ENCODE results near the gene DENND1A.

DENND1A gene

DNA sequence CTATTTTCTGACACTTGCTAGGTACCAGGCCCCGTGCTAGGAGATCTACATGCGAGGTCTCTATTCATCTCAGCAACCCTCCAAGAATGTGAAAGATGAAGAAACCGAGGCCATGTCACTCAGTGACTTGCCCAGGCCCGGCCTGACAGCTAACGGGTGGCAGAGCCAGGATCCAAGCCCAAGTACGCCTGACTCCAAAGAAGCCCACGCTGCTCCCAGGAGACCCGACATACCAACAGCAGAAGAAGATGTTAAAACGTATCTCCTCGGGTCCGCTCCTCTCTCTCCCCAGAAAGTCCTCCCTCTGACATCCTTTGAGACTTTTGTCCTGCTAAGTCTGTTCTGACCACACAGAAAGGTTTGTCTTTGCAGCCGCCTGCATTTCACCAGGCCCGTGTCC, 508.7 kb downstream of the DENND1A start:
- DNase-seq: no peak

DNA sequence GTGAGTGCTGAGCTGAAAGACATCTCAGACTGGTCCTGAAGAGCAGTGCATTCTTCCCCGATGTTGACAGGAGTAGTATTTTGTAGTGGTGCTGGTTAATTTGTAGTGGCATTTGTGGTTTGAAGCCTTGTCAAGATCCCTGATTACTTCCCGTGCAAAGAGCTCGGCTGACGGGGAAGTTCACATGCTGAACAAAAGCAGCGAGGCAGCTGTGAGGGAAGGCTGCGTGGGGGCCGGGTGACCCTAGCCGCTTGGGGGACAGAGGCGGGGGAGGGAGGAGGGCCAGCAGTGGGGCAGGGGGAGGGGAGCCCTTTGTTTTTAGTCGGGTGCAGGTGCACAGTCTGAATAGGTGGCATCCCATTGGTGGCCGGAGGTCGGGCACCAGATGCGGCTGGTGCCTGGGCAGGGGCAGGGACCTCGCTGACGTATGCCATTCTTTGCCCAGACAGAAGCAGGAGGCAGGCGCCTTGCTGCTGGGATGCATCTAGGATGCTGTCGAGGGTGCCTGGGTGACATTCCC, 509.3 kb downstream of the DENND1A start:
- DNase-seq: no peak

DNA sequence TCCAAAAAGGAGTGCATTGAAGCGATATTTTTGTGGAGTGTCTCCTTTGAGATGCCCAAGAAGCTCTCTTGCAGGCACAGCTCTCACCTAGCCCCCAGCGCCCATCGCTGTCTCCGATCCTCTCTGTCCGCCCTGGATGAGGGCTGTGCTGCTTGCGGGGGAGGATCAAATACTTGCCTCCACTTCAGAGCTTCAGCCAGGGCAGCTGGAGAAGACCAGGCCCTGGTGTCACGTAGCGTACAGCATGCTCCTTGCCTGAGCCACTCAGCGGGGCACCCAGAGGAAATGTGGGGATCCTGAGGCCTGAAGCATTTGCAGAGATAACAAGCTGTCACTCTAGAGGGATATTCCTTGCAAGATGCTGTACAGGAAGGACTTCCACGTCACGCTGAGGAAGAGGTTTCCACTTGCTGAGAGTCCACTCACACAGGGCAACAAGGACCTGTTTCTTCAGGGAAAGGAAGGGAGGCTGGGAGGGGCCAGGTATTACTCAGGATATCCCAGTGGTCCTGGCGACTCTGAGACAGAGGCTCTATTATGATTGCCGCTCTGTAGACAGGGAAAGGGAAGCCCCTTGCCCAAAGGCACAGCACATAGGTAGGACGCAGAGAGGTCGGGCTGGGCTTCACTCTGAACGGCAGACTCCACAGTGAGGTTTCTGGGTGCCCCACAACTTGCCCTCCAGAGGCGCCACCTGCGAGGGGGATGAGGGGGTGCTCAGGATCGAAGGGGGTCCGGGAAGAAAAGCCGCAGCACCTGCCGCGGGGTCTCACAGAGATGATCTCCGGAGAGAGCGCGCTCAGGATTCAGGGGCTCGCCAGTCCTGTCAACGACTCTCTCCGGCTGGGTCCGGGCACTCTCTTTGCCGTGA, 510.0 kb downstream of the DENND1A start:
- no peak for DNase-seq

DNA sequence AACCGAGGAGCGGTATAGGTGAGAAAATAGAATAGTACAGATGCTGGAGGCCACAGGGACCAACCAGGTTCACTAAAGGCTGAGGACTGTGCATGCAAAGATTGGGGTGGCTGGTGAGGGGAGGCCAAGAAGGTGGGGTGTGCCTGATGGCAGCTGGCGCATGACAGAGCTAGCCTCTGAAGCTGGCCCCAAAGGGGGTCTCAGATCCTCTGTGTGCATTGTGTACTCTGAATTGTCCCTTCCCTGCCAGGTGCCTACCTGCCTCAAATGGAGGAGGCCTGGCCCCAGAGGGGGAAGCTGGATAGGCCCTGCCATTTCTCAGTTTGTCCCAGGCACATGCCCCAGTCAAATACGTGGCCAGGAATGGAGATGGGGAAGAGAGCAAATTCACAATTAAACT, 510.8 kb downstream of the DENND1A start:
- no peak for DNase-seq

DNA sequence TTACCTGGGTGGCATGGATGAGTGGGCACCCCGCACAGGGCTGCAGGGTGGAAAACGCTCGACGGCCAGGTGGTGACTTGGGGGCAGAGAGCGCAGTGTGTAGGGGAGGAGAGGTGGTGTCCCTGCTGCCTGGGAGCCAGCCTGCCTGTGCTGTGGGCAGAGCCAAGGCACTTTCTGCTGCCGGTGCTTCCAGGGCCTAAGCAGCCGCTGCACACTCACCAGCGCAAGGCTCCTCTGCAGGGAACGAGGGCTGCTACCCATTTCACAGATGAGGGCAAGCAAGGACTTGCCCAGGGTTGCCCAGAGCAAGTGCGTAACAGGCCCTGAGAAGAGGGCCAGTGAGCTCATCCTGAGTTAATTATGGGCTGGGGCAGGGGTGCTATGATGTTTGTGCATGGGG, 511.4 kb downstream of the DENND1A start:
- no peak for DNase-seq

DNA sequence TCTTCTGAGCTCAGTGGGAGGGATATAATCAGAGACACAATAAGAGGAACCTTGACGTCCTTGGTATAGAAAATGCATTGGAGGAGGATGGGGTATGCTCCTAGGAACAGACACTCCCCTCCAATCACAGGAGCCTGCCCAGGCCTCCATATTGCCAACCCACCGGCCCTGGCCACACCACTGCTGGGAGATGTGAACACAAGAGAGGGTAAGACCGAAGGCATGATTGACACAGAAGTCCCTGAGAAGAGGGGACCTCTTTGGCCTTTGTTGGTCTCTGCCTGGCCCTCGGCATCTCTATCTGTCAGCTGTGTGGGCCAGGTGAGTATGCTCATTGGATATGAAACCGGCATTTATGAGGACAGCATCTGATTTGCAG, 511.9 kb downstream of the DENND1A start:
- no peak for DNase-seq

DNA sequence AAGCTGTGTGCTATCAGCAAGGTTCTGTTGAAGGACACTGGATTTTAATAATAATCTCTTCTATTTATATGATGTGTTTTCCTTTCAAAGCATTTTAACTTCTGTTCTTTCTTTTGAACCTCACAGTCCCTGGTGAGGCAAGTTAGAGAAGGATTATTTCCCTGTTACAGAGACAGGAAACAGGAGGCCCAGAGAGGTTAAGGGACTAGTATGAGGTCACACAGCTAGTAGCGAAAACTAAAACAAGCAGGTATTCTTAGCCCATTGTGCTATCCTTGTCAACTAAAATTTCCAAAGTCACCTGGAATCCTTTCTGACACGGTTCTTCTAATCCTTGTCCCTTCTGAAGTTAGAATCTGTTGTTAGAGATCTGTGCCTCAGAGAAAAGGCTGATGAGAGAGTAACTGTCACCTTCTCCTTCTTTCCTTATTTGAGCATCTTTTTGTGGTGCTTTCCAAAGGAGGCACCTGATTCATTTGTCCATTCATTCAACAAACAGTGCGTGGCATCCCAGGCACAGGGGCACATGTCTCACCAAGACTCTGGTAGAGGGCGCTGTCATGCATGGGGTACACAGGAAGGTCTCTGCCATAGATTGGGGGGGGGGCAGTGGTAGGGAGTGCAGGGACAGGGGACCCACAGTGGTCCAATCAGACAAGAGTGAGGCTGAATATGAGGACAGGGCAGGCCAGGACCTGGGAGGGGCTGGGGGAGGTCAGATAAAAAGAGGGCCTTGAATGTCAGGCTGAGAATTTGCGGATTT, 512.5 kb downstream of the DENND1A start:
- no peak for DNase-seq

DNA sequence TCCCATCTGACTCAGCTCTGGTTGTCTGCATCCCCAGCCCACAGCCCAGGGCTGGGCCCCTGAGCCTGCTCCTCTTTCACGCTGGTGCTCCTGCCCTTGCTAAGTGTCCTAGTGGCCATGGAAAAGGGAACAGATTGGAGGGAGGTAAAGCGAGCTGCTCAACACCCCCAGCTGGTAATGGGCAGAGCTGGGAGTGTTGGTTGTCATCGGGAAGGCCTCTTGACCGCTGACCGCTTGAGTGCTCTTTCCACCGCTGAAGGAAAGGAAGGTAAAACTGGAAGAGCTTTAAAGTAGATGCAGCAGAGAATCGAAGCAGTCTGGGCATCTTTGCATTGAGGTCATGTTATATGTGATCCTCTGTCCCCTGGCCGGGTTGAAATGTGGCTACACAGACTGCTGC, 513.8 kb downstream of the DENND1A start:
- no peak for DNase-seq

DNA sequence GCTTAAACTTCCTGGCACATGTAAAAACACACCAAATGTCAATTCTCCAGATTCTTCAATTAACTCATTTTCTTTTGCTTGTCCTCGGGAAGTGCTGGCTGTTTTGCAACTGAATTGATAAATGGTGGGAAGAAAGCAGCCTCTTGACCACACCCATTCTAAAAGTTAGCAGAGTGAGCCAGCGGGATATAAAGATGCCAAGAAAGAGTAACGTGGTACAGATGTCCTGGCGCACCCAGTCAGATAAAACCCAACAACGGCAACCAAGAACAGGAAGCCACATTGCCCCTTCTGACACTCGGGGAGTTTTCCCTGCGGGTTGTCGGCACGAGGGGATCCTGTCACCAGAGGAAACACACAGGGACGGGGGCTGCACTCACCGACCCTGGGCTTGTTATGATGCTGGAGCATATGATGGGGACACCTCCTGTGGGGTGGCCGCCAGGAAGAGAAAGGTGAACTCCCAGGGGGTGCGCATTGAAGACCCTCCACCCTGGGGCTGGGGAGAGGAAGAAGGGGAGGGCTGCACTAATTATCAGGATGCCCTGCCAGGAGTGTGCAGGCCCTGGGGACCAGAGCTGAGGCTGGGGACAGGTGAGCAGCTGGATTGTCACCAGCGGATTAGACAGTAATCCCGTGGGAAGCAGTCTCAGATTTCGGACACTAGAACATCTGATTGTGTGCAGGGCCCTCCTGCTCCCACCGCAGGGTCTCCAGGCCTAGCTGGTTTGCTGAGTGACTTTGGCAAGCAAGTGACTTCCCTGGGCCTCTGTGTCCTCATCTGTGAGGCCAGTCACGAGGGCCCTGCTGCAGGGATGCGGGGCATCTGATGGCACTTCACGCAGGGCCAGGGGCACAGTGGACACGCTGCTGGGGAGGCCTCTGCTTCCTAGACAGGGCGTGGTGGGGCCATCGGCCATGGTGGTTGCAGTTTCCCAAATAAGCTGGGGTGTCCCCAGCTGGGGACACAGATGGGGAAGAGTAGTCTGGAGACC, 514.7 kb downstream of the DENND1A start:
- DNase-seq: no peak

DNA sequence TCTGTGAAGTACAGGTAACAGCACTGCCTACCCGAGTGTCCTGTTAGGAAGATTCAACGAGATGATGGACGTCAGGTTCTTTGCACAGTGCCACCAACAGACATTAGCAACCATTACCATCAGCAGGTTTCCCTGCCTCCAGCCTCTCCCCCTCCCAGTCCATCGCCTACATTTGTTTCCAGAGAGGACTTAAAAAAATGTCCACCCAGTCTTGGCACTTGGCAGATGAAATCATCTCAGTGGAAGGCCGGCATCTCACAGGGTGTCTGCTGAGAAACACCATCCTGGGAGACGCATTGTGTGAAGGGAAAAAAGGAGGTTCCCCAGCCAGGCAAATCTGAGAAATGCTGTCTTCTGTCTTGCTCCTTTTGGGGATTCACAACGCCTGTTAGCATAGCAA, 515.7 kb downstream of the DENND1A start:
- DNase-seq: no peak

DNA sequence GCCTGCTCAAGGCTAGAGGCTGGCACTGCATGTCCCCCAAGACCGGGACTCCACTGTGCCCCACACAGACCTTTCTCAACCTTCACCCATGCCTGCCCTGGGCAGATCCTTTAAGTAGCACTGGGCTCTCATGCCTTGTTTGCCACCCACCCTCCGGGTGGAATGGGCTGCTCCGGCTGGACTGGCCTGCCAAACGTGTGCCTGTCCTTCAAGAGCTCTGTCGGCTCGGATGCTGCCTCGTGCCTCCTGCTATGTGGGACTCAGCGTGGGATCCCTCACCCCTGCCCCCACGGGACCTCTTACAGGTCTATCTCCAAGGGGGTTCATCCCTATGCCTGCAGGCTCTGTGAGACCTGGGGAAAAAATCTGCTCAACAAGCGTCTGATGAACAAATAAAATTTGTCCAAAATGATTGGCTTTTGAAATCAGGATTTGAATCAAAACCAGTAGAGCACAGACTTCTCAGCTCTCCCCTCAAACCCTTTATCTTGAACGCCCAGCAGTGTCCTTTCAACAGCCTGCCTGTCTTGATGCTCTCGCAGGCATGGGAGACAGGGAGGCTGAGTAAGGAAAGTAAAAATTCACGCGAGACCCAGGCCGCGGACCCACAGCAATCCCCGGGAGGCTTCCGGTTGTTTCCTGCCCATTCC, 517.6 kb downstream of the DENND1A start:
- no peak for DNase-seq

DNA sequence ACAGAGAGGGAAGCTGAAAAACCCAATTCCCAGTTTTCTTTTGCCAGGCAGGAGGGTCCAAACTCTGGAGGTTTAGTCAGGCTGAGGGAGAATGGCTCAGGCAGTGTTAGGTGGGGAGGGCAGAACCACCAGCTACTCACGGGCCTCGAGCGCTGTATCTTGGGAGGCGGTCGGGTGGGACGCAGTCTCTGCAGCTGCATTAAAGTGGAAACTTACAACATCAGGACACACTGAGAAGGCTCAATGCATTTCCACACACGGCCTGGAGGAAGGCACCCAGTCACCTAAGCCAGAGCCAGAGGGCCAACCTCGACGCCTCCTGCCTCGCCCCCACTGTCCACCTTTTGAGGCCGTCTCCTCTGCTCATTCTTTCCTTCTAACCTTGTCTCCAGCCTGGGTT, 518.3 kb downstream of the DENND1A start:
- DNase-seq: no peak

DNA sequence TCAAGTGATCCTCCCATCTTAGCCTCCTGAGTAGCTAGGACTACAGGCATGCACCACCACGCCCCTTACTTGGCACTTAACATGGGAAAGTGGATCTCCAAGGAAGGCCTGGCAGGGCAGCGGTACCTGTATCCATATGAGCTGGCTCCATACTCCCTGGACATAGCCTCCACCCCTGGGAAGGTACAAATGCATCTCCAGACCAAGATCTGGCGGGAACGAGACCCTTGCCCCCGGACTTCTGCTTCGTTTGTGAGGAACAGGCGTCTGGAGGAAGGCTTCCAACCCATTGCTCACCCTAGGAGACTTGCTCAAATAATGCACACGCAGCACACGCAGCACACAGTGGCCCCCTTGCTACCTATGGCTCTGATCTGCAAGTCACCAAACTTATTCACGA, 518.7 kb downstream of the DENND1A start:
- no peak for DNase-seq

DNA sequence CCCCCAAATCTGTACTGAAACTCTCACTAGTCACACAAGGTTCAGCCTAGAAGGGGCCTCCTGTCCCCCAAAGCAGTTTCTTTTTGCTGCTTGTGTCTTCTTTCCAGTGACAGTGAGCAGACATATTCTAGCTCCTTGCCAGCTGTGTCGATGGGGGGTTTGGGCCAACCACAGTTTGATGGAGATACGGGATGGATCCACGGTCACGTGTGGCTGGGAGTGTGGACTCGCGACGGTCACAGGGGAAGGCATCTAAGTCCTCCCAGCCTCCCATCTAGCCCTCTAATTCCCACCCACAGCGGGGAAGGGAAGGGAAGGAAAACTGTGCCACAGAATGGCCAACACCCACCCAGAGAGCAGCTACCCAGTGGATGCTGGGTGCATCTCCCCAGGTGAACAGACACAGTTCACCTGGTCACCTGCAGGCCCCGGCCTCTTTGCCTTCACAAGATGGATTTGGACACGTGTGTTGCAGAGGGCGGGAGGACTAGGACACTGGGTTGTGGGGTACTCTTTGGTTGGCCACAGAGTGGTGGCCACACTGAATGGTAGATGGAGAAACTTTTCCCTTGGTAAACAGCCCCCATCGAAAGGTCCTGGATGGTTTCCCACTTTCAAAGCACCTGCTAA, 519.5 kb downstream of the DENND1A start:
- DNase-seq: no peak

DNA sequence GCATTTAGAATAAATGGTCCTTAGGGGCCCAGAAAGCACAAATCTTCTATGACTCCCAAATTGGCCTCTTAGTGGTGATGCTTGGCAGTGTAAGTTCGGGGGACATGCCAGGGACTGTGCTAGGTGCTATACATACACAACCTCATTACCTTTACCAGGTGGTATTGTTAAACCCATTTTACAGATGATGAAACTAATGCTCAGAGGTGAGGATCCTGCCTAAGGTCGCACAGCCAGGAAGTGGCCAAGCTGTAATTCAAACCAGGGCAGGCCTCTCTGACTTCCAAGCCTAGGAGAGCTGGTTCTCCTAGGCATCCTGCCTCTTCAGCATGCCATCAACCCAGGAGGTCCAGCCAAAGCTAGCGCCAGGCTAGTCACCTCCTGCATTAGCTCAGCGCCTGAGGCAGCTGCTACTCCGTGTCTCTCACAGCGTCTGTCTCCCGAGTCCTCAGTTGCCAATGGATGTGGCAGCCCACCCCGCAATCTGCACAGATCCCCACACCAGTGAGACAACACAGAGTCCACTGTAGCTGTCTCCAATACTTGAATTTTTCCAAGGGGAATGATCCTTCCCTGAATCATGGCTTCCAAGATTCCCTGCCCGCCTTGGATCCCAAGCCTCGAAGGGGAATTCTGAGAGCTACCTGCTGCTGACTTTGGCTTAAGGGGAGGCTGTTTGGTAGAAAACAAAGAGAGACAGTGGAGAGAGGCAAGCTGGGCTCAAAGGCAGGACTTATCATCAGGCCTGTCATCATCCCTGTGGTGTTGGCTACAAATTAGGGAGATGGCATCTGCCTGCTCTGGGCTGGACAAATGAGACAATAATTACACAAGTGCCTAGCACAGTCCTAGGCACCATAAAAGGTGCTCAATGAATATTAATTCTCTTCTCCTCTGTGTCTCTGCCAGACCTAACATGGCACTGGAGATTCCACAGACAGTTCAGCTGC, 521.3 kb downstream of the DENND1A start:
- no peak for DNase-seq

DNA sequence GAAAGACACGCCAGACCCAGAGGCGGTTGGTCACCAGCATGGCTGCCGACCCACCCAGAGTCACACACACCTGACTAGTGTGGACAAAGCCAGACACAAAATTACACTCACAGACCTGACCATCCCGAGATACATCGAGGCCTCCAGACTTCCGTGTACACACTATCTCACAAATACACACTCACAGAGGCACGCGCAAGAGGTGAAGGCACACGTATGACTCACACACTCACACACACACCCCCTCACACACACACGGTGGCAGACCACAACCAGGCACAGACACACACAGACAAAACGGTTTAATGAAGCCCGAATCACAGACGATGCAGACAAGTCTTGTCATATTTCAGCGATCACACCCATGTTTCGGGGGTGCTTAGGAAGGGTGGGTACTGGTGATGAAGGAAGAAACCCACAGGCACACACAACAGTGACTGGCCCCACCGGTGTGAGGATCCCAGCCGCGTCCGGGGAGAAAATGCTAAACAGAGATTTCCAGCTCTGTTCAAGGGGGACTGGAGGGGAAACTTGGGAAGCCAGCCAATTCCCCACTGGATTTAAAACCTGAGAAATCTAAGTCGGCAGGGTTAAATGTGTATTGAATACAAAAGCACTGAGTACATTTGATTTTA, 522.6 kb downstream of the DENND1A start:
- DNase-seq: no peak

DNA sequence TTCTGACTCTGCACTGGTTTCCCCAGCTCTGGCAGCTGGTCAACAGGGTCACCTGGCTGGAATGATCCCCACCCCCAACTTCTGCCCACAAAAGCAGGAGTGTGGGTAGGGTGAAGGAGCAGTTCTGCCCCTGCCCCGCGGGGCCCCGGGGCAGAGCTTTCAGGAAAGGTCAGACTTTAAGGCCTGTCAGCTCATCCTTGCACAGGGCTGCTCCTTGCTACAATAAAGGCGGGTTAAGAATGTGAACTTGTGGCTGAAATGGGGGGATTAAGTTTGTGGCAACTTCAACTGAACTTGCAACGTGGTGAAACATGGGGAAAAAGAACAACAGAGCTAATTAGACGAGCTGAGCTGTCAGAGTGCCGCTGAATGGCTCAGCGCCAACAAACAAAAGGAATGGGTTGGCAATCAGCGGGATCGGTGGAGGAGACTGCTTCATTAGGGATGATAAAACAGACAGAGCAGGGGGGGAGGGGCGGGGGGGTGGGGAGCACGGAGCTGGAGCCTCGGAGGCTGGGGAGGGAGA, 523.2 kb downstream of the DENND1A start:
- no peak for DNase-seq

DNA sequence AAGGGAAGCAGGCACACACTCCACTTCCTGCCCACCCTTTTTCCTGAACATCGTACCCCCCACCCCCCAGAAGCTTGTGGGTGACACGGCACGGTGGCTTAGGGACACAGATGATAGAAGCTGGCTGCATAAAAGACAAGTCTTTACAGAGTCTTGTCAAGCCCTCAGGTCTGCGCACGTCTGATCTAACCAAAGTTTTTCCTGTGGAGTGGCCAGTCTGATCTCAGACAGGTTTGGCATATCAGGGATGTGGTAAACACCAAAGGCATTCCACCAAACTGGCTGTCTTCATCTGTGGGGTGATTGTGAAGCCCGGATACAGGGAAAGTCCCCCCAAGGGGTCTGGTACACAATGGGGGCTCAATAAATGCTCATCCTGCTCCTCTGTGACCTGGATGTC, 523.9 kb downstream of the DENND1A start:
- DNase-seq: no peak

DNA sequence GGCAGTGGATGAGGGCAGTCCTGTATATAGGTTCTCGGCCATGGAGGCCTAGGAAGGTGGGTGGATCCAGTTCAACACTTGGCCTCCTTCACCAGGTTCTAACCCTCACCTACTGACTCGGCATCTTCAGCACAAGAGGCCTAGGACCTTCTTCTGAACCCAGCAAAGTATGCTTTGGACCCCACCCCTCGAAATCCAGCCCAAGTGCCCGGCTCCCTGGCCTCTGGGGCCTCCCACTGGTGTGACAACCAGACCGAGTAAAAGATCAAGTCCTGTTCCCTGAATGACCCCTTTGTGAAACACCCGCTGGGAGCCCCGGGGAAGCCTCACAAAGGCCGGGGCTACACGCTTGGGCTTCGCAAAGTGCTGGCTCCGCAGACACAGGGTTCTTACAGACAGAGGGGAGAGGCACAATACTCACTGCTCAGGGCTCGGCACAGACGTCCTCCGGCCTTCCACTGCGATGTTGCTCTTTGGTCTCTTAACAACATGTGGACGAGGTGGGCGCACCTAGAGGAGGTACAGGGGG, 526.9 kb downstream of the DENND1A start:
- no peak for DNase-seq
